ENCODE data around the gene GOLGB1. TPM values are rescaled to one million over a fixed set of nuclear protein-coding genes. Genes with fewer than 3 reads are reported as not detected.

GOLGB1 gene
- polyA plus RNA-seq, 2 of the 4 experiments (the other 2 are of a cell fraction): 11.9 to 27.0 TPM

DNA sequence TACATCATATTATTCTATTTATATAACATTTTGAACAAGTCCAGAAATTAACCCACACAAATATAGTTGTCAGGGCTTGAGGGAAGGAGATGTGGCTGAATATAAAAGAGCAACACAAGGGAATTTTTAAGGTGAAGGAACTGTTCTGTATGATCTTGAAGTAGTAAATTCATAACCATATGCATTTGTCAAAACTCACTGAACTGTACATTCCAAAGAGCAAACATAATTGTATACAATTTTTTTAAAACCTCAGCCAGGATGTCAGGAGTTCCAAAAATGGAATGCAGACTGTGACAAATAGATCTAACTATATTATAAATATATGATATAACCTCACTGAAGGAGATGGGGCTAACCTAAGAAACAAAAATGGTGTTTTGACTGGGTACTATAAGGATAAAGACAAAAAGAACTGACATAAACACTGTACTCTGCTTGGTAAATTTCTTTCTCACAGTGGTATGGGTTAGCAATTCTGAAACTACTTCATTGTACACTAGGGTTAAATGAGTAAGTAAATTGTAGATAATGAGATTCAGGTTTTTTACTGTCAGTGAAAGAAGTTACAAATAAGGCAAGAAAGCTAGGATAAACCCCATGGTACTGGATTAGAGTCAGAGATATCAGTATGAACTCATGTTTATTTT is 14.4 kb downstream of the GOLGB1 start:
- Histone ChIP-seq H3K9me3 (no peaks in the 10 kb centered on the region), H3K27ac (no peak overlapping the region), H3K4me2 (no peak overlapping the region), H3K4me3 (no peak overlapping the region), H3K4me1 (peaks cover 4% of the 10 kb centered on the region; the same call in 1 of the 3 replicates)
- CTCF ChIA-PET: no interaction called here
- FAIRE-seq (no peak), DNase-seq (ENCODE audit: low read depth in 1 of 2, low spot score in 1 of 2) (no peak), ATAC-seq (no peak)
- no peak for TF ChIP-seq CBX8 (IDR thresholded peaks at IDR 0.05)
- no peak for TF ChIP-seq TFCP2L1 (CRISPR knock-in tag; IDR thresholded peaks at IDR 0.05)
- TF ChIP-seq MAX (IDR thresholded peaks at IDR 0.05): no peak
- no peak for TF ChIP-seq FOSB (CRISPR knock-in tag; IDR thresholded peaks at IDR 0.05)
- TF ChIP-seq, protein P1, sequence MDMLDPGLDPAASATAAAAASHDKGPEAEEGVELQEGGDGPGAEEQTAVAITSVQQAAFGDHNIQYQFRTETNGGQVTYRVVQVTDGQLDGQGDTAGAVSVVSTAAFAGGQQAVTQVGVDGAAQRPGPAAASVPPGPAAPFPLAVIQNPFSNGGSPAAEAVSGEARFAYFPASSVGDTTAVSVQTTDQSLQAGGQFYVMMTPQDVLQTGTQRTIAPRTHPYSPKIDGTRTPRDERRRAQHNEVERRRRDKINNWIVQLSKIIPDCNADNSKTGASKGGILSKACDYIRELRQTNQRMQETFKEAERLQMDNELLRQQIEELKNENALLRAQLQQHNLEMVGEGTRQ (IDR thresholded peaks at IDR 0.05): no peak
- TF ChIP-seq MYC (IDR thresholded peaks at IDR 0.05; ENCODE audit: borderline replicate concordance, low read length): no peak
- no peak for TF ChIP-seq FOXS1 (CRISPR knock-in tag; IDR thresholded peaks at IDR 0.05)
- no peak for TF ChIP-seq SREBF2 (IDR thresholded peaks at IDR 0.05)
- TF ChIP-seq GATA3 (IDR thresholded peaks at IDR 0.05; ENCODE audit: borderline replicate concordance): no peak
- TF ChIP-seq NPAS2 (CRISPR knock-in tag; IDR thresholded peaks at IDR 0.05; ENCODE audit: borderline replicate concordance): no peak
- POLR2A ChIA-PET: no interaction called here

DNA sequence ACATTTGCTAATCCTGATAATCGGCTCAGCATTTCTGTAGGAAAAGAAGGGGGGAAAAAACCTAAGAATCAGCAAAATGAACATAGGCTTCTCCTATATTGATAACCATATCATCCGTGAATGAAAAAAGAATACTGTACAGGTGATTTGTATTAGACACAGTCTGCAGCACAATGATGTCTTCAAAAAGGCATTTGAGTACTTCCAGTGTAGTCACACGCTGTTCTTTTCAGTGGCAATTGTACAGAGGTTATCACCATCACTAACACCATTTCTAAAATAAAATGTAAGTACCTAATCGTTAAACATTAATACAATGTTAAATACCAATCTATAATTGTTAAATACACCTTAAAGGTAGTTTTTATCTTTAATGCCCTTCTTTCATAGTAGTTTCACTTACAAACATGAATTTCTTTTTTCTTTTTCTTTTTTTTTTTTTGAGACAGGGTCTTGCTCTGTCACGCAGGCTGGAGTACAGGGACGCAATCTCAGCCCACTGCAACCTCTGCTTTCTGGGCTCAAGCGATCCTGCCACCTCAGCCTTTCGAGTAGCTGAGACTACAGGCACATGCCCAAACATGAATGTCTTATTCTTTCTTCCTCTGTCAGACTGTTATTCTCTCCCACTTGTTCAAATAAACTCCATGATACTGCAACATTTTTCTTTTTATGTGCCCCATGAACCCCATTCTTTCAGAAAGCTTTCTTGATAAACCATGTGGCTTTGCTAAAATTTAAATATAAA is 18.4 kb downstream of the GOLGB1 start:
- no peak overlapping the region for H3K4me2 ChIP-seq
- WGBS (ENCODE audit: missing lambda C conversion rate): 93% methylated on average over 8 of the region's 8 CpGs
- H3K4me1 ChIP-seq: peaks cover 4% of the 10 kb centered on the region; the same call in 1 of the 3 replicates
- peak overlapping the region in 1 of 2 experiments; percentile 45; a peak in 1 of 6 replicates for H3K27ac ChIP-seq
- DNase-seq (ENCODE audit: low read depth in 1 of 2, low spot score in 1 of 2) (no peak), ATAC-seq (no peak), FAIRE-seq (peak; percentile 13)
- ChIA-PET CTCF (no interaction called here), POLR2A (no interaction called here)
- H3K4me3 ChIP-seq: no peak overlapping the region
- TF ChIP-seq, protein P2, sequence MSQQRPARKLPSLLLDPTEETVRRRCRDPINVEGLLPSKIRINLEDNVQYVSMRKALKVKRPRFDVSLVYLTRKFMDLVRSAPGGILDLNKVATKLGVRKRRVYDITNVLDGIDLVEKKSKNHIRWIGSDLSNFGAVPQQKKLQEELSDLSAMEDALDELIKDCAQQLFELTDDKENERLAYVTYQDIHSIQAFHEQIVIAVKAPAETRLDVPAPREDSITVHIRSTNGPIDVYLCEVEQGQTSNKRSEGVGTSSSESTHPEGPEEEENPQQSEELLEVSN (IDR thresholded peaks at IDR 0.05; ENCODE audit: borderline replicate concordance, low read depth): no peak
- TF ChIP-seq MAX (IDR thresholded peaks at IDR 0.05) (no peak), CBX8 (IDR thresholded peaks at IDR 0.05) (no peak), ATOH8 (CRISPR knock-in tag; IDR thresholded peaks at IDR 0.05; ENCODE audit: low read depth) (no peak), ESRRA (IDR thresholded peaks at IDR 0.05; ENCODE audit: borderline replicate concordance, low read length) (no peak), SMC3 (IDR thresholded peaks at IDR 0.05) (no peak)
- H3K9me3 ChIP-seq: no peaks in the 10 kb centered on the region

- peaks cover 3% of the 10 kb centered on the region; the same call in 1 of the 3 replicates for H3K4me1 ChIP-seq
- no peak overlapping the region for H3K27ac ChIP-seq
- CTCF ChIA-PET: no interaction called here
- POLR2A ChIA-PET: no interaction called here
- FAIRE-seq (no peak), DNase-seq (ENCODE audit: low read depth in 1 of 2, low spot score in 1 of 2) (no peak), ATAC-seq (no peak)
- no peaks in the 10 kb centered on the region for H3K9me3 ChIP-seq
- H3K4me3 ChIP-seq: no peak overlapping the region
- WGBS (ENCODE audit: missing lambda C conversion rate): 89% methylated on average over 1 of the region's 1 CpG
- H3K4me2 ChIP-seq: no peak overlapping the region
- TF ChIP-seq SREBF2 (IDR thresholded peaks at IDR 0.05) (no peak), JUNB (IDR thresholded peaks at IDR 0.05) (no peak), ZC3H11A (IDR thresholded peaks at IDR 0.05) (no peak), POLR2A (IDR thresholded peaks at IDR 0.05; ENCODE audit: low read length) (no peak), FOSB (CRISPR knock-in tag; IDR thresholded peaks at IDR 0.05) (no peak)
- TF ChIP-seq, protein P3, sequence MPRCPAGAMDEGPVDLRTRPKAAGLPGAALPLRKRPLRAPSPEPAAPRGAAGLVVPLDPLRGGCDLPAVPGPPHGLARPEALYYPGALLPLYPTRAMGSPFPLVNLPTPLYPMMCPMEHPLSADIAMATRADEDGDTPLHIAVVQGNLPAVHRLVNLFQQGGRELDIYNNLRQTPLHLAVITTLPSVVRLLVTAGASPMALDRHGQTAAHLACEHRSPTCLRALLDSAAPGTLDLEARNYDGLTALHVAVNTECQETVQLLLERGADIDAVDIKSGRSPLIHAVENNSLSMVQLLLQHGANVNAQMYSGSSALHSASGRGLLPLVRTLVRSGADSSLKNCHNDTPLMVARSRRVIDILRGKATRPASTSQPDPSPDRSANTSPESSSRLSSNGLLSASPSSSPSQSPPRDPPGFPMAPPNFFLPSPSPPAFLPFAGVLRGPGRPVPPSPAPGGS (IDR thresholded peaks at IDR 0.05): no peak
- TF ChIP-seq, protein P2 (IDR thresholded peaks at IDR 0.05; ENCODE audit: borderline replicate concordance, low read depth): no peak
Observed at GRCh38 chr3:121724130-121724529, 25.4 kb downstream of the GOLGB1 start.
